Stimulated activated CD8-positive, alpha-beta memory T cell treated with anti-CD3 and anti-CD28 coated beads, Interleukin-12 subunit alpha, Interleukin-12 subunit beta, amount 100 ng/mL, for 1 hour (primary cell): ENCODE measurements around the gene CMSS1.

Source experiments
- DNase-seq: peaks from one replicate; pipeline ENCODE4 v3.0.0-alpha.2; 2020; ENCODE audit warnings: low read depth

CMSS1 gene

DNA sequence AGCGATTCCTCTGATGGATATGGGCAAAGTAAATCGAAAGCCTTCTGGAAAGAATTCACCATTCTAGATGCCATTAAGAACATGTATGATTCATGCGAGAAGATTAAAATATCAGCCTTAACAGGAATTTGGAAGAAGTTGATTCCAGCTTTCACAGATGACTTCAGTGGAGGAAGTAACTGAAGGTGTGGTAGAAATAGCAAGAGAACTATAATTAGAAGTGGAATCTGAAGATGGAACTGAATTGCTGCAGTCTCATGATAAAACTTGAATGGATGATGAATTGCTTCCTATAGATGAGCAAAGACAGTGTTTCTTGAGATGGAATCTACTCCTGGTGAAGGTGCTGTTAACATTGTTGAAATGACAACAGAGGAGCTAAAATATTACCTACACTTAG lies 413.0 kb downstream of the CMSS1 start:
- DNase-seq, result no peak
